ENCODE results near the gene AIFM2.
A peak's percentile ranks its signal among the peaks of the same experiment; 100 is the strongest.
"Not testable (repeated sequence)": the region's sequence is repeated elsewhere in the genome, so short reads cannot be mapped to it uniquely, and the experiment has no call there.

Gene AIFM2

GRCh38 chr10:70132098-70133029 lies at the start of gene AIFM2:
Gene AIFM2 (minus strand): TSS chr10:70132825. CDS start chr10:70124084, 8,741 bp downstream.
- peak; percentile 60 for DNase-seq

- not testable (repeated sequence) for DNase-seq
Observed at GRCh38 chr10:70179209-70179608, 46.6 kb upstream of the AIFM2 start.

- DNase-seq = no peak
Observed at GRCh38 chr10:70178139-70178725, 45.6 kb upstream of the AIFM2 start.

- peak; percentile 47 for DNase-seq
Observed at GRCh38 chr10:70176441-70176840, 43.8 kb upstream of the AIFM2 start.

- no peak for DNase-seq
Observed at GRCh38 chr10:70175516-70175915, 42.9 kb upstream of the AIFM2 start.

- no peak for DNase-seq
Observed at GRCh38 chr10:70174058-70174741, 41.6 kb upstream of the AIFM2 start.

- no peak for DNase-seq
Observed at GRCh38 chr10:70169649-70170364, 37.2 kb upstream of the AIFM2 start.

- DNase-seq = no peak
Observed at GRCh38 chr10:70169011-70169410, 36.4 kb upstream of the AIFM2 start.

GRCh38 chr10:70167246-70167645 lies 34.6 kb upstream of the AIFM2 start:
- no peak for DNase-seq

- DNase-seq = no peak
Observed at GRCh38 chr10:70166394-70166793, 33.8 kb upstream of the AIFM2 start.

GRCh38 chr10:70164163-70164562 lies 31.5 kb upstream of the AIFM2 start:
- DNase-seq = no peak

GRCh38 chr10:70163448-70163847 lies 30.8 kb upstream of the AIFM2 start:
- DNase-seq = no peak

- peak; percentile 6 for DNase-seq
Observed at GRCh38 chr10:70162892-70163201, 30.2 kb upstream of the AIFM2 start.

GRCh38 chr10:70162151-70162891 lies 29.7 kb upstream of the AIFM2 start:
- DNase-seq = no peak

GRCh38 chr10:70160798-70161197 lies 28.2 kb upstream of the AIFM2 start:
- no peak for DNase-seq

- not testable (repeated sequence) for DNase-seq
Observed at GRCh38 chr10:70159366-70159765, 26.7 kb upstream of the AIFM2 start.

- no peak for DNase-seq
Observed at GRCh38 chr10:70158113-70158512, 25.5 kb upstream of the AIFM2 start.

GRCh38 chr10:70155255-70155838 lies 22.7 kb upstream of the AIFM2 start:
- no peak for DNase-seq

- no peak for DNase-seq
Observed at GRCh38 chr10:70148516-70148915, 15.9 kb upstream of the AIFM2 start.

GRCh38 chr10:70147259-70147625 lies 14.6 kb upstream of the AIFM2 start:
- DNase-seq = no peak

GRCh38 chr10:70146489-70147258 lies 14.0 kb upstream of the AIFM2 start, which contains the start of gene TYSND1:
Gene TYSND1 (minus strand): TSS chr10:70146700. CDS start chr10:70146586, 114 bp downstream.
- DNase-seq = peak; percentile 98
